GM19043 (cell line): ENCODE measurements around the gene DNAJC4.
"Not testable (repeated sequence)": the region's sequence is repeated elsewhere in the genome, so short reads cannot be mapped to it uniquely, and the experiment has no call there.

ENCODE experiments used
- ATAC-seq: cut with Tn5 transposase; IDR thresholded peaks from one replicate; pipeline ENCODE4 v1.9.1; 2021; ENCODE audit warnings: low read depth; ENCODE audit not compliant: unreplicated experiment

DNAJC4 gene

DNA sequence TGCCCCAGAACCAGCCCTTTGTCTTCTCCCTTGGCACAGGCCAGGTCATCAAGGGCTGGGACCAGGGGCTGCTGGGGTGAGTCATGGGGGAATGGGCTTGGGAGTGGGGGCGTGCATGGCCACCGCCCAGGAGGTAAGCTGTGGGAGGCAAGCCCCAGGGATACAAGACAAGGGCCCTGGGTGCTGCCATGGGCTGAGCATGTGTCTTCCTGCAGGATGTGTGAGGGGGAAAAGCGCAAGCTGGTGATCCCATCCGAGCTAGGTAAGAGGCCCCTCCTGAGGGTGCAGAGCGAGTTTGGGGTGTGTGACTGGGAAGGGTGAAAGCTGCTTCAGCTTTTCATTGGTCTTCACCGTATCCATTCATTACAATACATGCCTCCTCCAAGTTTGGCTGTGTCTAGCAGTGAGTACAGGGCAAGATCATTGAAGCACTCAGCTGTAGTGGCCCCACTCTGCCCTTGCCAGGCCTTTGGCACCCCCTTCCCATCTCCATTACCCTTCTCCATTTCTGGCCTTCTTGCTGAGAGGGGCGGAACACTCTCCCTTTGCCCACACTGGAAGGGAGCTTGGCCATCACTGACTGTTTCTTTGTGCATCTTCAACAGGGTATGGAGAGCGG is 13.0 kb downstream of the DNAJC4 start:
- no peak for ATAC-seq

DNA sequence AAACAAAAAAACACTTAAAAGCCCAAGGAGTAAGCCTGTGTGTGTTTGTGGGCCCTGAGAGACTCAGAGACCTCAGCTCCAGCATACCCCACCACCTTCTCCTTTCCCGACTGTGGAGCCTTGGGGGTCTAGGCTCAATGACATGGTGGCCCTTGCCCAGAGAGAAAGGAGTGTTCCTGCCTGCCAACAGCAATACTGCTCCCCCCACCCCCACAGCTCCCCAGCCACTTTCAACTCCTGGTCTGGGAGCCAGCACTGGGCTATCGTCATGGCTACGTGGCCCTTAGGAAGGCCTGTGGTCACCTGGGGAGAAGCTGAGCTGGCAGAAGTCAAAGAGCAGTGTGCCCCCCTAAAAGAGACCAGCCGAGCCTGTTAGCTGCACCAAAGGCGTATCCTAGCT is 13.8 kb downstream of the DNAJC4 start:
- ATAC-seq: no peak

DNA sequence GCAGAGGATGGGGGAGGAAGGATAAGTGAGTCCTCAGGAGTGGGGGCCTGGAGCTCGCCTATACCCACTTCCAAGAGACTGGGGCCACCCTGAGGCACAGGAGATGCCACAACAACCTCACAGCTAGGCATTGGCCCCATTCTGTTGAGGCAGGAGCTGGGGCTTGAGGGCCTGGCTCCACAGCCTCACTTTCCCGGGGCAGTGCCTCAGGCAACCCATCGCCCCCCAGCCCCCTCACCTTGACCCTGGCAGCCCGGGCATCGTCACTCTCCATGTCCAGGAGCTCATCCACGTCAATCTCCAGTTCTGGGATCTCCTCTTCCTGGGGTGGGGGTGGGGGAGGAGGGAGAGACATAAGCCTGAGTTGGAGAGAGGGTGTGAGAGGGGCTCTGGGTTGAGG is 14.6 kb downstream of the DNAJC4 start:
- no peak for ATAC-seq

DNA sequence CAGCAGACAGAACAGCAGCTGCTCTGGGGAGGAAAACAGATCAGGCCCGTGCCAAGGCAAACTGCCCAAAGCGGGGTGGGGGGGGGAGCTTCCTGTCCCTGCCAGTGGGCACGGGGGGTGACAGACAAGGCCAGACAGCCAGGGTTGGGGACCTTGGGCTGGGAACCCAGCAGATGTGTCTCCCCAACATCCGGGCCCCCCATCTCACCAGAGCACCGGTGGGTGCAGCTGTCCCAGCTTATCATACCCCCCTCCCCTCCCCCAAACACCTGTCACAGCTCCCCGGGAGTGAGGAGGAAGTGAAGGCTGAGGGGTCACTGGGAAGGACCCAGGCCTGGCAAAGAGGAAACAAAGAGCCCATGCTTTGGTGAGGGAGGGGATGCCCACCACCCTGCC is 15.1 kb downstream of the DNAJC4 start:
- ATAC-seq: no peak

DNA sequence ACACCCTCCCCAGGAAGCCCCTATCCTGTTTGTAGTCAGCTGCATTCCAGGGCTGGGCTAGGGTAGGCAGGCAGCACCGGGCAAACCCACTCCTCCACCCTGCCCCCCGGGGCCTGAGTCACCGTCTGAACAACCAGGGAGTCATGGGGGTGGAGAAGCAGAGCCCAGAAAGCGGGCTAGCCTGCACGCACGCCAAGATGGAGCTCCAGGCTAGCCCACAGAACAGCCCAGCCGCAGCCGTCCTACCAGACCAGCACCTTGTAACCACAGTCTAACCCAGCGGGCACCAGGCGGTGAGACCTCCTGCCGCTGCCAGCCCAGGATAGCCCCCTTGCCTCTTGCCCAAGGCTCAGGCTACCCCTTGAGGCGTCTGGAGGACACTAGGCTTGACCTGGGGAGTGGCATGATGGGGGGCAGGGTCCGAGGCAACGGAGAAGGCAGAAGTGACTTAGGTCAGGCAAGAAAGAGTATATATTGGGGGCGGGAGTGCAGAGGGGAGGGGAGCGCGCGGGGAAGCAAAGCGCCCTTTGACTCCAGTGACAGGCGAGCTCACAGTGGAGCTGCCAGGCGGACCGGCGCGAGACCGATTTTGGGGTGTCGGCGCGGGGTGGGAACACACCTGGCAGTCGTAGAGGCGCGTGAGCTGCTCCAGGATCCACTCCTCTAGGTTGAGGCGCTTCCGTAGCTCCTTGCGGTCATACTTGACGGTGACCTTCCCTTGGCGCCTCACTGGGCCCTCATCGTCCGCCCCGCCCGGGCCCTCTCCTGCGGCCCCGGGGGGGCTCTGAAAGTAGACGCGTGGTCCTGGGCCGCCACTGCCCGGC is 15.7 kb downstream of the DNAJC4 start:
- no peak for ATAC-seq

DNA sequence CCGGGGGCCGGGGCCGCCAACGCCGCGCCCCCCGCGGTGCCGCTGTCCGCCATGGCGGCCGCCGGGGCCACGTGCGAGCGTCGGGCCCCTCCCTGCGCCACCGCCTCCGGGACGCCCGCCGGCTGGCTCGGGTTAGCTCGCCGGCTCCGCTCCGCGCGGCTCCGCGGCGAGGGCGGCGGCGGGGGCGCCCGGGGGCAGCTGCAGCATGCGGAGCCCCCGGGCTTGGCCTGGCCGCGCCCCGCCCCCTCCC is 16.2 kb downstream of the DNAJC4 start:
- ATAC-seq: not testable (repeated sequence)

DNA sequence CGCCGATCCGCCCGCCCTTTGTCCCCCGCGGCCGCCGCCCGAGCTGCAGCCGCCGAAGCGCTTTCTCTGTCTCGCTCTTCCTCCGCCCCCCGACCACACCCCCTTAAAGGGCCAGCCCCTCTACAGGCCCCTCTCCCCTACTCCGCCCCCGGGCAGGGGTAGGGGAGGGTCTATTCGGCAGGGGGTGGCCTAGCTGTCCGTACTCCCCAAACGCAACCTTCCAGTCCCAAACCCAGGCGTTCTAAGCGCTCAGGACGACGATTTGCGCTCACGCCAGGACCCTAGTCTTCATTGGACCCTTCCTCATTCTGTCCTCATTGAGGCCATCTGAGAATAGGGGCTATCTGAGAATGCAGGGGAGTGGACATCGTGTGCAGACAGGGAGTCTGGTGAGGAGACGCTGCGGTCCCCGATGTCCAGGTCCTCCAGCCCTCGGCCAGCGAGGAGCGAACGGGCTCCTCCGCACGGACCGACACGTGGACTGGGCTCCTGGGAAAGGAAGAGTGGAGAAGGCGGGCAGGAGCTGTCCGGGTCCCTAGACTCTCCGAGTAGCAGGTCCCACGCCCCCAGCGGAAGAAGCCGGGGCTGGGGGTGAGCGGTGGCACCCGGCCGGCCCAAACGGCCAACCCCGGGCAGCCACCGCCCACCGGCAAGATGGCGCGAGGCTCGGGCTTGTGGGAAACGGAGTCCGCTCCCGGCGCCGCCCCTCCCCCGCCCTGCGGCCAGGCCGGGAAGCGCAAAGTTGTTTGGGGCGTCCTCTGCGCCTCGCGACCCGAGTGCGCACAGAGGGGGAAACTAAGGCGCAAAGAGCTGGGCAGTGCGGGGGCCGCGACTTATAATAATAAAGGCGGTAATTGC is 16.8 kb downstream of the DNAJC4 start, which contains the start of gene PPP1R14B:
PPP1R14B (minus strand) TSS at position 73 of the 858 bp plus-strand sequence. CDS start 270 bp downstream, outside the sequence.
- ATAC-seq: no peak

DNA sequence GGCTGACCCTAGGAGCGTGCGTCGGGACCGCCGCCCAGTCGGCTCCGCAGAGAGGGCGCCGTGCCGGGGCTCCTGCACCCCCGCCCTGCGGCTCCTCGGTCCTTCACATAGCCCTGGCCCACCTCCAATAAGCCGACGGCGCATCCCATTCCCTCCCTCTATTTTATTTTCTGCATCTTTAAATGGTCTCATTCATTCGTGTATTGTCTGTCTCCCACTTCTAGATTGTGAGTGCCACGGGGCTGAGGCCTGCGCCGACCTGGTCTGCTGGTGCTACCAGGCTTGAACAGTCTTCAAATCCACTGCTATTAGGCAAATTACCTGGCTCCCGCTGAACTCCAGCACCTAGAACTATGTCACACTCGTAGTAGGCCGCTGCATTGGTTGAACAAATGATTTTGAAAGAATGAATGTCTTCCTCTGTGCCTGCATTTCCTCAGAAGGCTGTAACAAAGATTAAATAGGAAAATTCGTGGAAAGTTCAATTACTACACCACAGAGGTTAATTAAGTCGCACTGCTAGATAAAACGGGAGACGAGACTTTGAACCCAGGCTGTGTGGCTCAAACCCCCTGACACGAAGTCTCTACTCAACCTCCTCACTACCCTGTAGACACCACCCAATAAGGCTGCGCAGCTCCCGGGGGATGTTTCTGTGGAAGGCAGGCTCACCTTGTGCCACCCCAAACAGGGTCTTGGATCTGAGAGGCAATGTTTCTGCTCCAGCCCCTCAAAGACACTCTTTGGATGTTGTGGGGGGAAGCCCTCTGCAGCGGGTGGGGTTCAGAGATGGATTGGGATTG is 17.6 kb downstream of the DNAJC4 start:
- no peak for ATAC-seq

DNA sequence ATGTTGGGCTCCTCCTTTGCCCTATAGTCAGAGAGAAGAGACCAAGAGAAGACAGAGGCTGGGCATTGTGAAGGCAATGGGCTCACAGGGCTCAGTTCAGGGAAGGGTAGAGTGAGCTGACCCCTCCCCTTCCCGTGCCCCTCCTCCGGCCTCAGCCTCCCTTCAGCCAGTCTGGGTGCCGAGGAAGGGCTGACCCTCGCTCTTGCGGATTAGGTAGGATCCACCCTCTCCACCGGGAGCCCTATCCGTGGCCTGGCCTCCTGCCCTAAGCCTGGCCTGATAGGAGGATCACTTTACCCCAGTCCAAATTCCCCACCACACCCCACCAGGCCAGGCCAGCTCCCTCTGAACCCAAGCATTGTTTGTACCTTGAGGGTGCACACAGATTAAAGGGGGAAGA is 18.2 kb downstream of the DNAJC4 start:
- no peak for ATAC-seq

DNA sequence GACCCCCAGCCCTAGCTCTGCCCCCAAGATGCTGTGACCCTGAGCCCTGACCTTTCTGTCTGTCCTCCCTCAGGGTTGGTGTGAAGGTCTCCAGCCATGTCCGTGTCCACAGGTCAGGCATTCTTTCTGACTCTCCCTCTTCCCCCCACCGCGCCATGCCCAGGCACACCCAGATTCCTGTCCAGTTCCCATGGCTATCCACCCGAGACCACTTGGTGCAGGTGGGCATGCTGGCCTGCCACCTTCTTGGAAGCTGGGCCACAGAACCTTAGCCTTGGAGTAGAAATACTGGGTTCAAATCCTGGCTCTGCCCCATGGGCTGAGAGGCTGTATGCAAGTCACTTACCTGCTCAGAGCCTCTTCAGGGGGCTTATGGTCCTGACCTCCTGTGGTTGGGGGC is 18.7 kb downstream of the DNAJC4 start:
- no peak for ATAC-seq

DNA sequence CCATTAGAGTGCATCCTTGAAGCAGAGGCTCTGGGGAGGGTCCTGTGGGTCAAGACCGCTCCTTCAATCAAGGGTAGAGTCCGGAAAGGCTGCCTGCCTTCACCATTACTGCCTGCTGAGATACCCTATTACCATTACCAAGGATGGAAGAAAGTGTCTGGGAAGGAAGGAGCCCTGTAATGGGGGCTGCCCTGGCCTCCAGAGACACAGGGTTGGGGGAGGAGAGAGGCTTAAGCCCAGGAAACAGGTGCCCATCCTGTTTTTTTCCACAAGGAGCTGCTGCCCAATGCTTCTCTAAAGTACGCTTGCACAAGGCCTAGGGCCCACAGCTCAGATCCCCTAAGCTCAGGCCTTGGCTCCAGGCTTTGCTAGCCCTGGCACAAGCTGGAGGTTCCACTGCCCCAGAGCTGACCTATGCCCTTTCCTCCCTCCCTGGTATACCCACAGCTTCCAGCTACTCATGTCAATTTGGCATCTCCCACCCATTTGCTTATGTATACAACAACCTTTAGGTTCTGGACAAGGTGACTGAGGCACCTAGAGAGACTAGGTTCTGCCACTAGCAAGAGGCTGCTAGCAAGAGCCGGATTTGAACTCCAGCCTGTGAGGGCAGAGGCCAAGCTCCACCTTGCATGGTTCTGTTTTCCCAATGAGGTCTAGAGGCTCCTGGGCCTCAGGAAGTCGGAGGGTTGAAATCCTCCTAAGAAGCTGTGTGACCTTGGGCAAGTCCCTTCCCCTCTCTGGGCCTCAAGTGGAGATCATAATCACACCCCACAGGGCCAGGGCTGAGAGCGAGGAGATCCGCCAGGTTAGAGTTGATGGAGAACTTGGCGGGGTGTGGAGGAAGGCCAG is 19.4 kb downstream of the DNAJC4 start:
- no peak for ATAC-seq

DNA sequence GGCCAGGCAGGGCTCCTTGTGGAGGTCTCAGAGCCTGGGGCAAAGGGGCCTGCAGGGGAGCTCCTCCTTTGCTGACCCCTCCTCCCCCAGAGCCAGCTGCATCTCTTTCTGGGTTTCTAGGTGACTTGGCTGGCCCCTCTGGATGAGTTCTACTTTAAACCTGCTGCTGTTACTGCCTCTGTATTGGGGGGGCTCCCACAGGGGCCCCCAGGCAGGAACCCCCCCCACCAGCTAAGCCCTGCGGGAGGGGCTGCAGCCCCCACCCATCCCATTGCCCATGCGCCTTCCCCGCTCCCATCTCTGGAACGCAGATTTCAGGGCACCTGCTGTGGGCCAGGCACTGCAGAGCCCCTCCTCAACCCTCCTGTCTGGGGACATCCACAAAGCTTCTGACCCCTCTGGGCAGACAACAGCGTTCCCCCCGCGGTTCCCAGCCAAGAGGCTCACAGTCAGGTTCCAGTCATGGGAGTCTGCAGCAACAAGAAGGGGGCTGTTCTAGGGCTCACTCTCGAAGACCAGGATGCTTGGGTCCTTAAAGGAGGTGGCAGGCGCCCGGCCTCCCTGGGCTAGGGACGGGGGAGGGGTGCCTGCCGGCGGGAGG is 20.2 kb downstream of the DNAJC4 start:
- no peak for ATAC-seq

DNA sequence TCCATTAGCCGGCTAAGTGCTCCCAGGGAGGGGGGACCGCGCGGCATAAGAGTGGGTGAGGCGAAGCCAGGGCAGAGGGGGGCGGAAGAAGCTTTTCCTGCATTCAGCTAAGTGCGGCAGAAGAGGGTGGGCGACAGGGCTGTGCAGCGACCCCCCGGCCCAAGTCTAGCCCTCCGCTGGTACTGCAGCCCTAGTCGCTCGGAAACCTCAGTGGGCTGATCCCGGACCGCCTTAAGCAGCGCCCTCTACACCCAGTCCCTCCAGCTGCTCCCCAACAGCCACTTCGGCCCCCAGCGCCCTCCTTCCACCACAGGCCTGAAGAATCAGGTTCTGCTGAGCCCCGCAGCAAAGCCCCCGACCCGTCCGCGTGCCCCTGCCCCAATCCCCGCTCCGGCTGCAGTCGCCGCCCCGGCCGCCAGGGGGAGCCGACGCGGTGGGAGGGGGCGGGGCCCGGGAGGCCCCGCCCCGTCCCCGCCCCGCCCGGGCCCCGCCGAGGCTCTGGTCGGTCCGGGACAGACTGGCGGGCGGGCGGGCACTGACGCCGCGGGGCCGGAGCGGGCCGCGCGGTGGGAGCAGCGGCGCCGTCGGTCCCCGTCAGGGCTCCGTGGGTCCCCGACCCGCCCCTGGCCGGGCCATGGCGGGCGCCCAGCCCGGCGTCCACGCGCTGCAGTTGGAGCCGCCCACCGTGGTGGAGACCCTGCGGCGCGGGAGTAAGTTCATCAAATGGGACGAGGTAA is 20.8 kb downstream of the DNAJC4 start, which contains the start of gene PLCB3:
PLCB3 (plus strand) TSS at position 515 of the 737 bp plus-strand sequence; CDS start at position 635, 120 bp downstream.
- ATAC-seq: no peak

DNA sequence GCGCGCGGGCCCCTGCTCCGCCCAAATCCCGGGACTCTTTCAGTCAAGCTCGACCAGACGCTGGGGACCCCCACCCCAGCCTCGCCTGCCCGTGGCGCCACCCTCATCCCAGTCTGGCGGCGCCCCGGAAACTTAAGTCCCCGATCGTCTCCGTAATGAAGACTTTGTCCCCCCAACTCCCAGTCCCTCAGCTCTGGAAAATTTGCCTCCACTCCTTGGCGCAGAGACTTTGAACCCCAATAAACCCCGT is 21.3 kb downstream of the DNAJC4 start:
- ATAC-seq: no peak

DNA sequence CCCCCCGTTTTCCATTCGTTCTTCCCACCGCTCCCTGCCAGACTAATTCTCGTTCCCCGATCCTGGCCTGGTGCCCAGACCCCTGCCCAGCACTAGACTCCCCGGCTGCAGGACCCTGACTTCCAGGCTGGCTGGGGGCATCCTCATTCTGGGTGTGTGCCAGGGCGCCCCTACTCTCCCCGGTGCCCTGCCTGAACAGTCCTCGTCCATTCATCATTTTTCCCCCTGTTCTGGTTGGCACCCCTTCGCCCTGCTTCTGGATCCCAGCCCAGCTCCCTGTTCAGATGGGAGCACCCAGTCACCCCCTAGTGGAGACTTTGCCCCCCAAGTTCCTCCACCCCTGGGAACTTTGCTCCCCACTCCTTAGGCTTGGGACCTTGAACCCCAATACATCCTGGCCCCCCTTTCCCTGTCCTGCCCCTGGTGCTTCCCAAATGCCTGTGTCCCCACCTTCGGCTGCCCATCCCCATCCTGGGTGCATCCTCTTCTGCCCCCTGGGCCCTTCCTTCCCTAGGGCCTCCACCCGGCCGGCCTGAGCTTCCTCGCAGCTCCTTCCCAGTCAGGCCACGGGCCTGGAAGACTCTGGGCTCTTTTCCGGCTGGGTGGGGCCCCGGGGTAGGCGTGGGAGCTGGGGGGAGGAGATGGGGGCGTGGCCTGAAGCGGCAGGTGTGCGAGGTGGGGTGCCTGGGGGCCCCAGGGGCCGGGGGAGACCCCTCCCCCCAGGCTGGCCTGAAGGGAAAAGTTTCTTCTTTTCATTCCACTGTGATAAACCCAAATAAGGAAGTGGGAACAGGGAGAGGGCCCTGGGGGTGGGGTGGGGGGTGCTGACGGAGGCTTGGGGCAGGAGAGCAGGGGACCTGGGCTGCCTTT is 21.9 kb downstream of the DNAJC4 start:
- ATAC-seq: no peak

DNA sequence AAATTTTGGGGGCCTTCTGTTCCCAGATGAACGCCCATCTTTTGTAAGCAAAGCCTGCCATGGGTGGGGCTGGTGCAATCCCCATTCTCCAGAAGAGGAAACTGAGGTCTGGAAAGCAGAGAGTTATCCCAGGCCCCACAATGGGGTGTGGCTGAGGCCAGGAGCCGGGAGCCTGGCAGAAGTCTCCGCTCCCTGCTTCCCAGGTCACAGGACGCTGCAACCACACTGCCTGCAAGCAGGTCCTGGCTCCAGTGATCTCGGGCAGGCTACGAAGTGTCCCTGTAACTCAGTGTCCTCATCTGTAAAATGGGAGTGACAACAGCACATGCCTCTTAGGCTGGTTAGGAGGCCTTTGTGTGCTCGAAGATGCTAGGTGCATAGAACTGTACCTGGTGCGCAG is 22.7 kb downstream of the DNAJC4 start:
- ATAC-seq: no peak

DNA sequence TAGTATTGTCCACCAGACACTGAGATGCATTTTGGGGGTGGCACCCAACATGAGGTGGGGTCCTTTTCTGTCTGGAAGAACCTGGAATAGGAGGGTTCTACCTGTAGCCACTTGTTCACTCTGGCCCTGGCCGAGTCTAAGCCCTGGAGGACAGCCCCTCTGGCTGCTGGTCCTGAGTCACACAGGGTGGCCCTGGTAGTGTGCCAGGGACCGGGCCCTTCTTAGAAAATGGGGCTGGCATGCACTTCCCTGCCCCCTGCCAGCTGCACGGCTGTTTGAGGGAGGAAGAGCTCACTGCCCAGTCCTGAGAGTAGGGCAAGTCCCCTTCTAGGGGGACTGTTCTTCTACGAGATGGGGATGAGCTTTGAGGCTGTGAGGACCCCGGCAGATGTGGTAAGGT is 23.1 kb downstream of the DNAJC4 start:
- ATAC-seq: no peak

DNA sequence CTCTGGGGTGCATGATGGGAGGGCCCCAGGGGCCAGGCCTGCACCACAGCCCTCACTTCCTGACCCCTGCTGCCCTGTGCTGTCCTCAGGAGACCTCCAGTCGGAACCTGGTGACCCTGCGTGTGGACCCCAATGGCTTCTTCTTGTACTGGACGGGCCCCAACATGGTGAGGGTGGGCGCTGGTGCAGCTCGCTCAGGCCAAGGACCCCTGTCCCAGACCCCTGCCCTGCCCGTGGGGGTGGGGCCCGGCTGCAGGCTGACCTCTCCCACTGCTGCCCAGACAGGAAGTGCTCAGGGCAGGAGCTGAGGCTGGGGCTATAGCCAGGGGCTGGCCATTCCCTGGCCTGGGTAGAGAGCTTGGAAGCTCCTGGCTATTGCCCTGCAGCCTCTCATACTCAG is 24.0 kb downstream of the DNAJC4 start:
- ATAC-seq: no peak
